Stimulated activated CD8-positive, alpha-beta memory T cell treated with anti-CD3 and anti-CD28 coated beads, Interleukin-7, amount 100 ng/mL, for 24 hours (primary cell): ENCODE data around the gene TARS1.

Experiments used
- DNase-seq: peaks from one replicate; pipeline ENCODE4 v3.0.0-alpha.2; 2020; ENCODE audit warnings: low read depth

TARS1 gene

DNA sequence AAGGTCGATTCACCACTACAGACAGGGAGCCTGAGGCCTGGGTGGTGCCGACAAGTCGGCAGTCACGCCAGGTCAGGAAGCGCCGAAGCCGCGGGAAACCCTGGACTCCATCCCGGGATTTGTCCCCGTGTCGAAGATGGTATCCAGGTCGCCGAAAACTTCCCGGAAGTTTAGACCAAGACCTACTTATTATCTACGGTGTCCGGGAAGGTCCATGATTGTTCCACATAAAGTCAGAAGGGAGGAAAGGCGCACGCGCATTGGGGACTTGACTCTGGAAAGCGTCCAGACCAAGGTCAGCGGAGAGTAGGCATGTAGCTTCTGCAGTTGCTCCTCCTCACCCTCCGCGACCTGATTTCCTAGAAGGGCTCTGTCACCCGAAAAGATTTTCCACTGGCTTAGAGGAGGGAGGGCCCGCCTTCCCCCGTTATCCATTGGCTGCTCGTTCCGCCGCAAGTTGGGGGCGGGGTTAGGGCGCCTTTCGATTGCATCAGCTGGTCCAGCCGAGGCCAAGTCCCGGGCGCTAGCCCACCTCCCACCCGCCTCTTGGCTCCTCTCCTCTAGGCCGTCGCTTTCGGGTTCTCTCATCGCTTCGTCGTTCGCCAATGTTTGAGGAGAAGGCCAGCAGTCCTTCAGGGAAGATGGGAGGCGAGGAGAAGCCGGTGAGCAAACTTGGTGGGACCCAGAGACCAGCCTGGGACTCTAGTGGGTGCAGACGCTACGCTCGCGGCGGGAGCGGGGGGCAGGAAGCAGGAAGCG, at the start of gene TARS1:
Gene TARS1, plus strand, starts transcription at position 484 of the 759 bp plus-strand sequence. Its CDS starts 122 bp downstream, at position 606.
- DNase-seq: peak; percentile 82

DNA sequence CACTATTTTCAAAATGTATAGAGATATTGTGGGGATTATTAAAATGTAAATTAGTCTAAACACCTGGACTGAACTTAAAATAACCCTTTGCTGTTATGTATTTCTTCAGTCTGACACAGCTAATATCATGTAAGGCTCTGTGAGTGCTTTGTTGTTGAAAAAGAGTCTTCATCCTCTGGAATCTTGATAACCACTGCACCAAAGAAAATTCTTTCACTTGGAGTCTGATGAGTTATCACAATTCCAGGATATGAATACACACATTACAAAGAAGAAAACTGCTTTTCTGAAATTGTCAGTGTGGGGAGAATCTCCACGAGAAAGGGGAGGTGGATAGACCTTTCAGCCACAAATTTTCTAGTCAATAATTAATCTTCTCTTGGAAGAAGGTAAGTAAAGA, 42.3 kb upstream of the TARS1 start:
- no peak for DNase-seq

DNA sequence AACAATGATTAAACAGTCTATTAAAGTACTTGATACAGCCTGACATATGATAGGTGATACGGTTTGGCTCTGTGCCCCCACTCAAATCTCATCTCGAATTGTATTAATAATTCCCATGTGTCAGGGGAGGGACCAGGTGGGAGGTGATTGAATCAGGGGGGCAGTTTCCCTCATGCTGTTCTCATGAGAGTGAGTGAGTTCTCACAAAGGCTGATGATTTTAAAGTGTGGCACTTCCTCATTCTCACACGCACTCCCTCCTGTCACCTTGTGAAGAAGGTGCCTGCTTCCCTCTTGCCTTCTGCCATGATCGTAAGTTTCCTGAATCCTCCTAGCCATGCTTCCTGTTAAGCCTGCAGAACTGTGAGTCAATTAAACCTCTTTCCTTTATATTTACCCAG, 40.1 kb upstream of the TARS1 start:
- no peak for DNase-seq

DNA sequence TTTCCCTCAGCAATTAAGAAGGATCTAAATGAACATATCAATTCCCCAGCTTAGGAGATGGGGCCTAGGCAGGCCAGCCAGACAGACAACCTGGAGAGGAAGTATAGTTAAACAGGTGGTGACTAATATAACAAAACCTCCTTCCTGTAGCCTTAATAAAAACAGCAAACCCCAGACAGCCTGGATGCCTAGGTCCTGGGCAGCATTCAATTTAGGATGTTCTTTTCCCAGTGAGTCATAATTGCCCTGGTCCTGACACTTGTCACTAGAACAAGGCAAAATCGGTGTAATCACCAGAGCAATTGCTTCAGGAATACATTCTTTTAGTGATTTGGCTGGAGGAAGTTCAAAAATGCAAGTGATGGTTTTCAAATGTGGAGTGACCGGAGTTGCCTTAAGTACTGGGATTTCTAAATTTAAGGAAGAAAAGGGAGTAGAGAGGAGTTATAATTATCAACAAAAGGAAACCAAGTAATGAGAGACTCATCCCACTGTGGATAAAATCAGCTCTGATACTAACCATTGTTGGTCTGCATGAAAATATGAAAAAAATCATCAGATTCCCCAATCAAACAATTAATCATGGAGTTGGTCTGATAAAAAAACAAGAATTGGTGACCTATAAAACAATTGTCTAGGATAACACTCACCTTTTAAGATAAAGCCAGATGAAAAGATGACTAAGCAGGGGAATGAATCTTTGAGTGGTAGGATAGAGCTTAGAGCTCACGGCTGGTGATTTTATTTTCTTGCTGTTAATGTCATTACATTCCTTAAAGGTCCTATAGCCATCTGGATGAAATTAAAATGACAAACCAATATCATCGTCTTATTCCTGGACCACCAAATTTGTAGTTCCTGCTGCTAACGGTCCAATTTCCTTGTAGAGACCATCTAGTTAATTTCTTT, 39.0 kb upstream of the TARS1 start:
- no peak for DNase-seq

DNA sequence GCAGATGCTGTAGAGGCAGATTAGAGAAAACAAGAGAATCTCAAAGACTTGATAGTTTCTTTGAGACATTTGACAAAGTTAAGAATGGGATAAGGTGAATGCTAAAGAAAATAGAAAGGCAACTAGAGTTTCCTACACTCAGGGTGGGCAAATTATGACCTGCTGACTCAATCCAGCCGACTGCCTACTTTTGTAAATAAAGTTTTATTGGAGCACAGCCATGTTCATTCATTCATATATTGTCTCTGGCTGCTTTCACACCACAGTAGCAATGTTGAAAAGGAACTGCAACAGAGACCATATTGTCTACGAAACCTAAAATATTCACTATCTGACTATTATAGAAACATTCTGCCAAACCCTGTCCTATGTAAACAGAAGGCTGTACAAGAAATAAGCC, 37.6 kb upstream of the TARS1 start:
- DNase-seq: no peak

DNA sequence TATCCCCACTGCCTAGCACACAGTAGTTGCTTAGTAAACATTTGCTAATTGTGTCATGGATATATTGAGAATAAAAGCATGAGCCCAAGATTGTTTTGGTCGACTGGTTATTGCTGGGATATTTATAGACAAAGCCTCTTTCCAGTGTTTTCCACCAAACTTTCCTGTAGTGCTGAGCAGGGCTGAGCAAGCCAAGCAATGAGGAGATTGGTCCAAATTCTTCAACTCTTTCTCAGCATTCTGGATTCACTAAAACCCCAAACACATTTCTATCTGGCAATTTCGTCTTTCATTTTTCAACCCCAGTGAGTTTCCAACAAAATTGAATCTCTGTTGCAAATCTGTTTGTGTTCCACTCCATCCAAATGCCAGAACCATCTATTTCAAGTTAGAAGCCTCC, 31.9 kb upstream of the TARS1 start:
- no peak for DNase-seq

DNA sequence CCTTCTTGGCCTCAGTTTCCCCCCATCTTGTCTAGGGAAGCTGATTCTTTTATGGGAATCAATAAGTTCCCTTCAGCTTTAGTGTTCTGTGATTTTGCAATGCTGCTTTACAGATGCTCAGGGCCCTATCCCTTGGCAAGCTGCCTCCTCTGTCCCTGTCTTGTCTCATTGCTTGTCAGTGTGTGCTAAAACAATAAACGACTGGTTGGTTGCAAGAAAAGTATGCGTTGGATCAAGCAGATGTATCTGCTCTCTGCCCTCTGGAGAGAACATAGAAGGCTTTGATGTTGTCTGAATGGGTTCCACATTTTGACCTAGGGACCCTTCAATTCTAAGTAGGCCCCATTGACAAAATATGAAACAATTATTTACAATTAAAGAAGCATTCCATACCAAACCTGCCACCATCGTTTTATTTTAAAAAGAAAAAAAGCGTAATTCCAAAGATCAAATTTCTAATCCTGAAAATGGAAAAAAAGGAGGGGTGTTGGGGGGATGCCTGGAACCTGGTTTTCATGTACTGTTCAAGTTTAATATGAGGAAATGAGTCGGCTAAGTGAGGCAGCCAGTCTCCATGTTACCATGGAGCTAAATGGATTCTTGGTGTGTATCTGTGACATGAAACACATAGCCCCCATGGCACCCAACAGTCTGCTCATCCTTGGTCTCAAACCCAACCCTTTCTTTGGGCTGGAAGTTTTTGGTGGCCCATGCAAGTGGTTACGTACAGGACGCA, 31.2 kb upstream of the TARS1 start:
- DNase-seq: no peak

DNA sequence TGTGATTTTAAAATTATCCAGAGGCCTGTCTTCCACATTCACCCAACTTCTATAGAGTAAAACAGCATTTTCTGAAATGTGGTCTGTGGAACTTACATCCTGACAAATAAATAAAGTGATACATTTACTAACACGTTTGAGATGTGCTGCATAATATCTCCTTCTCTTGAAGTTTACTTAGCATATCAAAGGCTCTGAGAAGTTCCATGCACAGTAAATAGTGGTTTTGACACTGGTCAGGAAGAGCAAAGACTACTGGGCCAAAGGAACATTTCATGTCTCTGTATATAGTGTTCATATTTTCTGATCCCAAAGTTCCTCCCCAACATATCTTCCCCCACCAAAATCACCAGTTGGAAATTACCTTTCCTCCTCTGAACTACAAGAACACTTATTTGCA, 30.5 kb upstream of the TARS1 start:
- no peak for DNase-seq

DNA sequence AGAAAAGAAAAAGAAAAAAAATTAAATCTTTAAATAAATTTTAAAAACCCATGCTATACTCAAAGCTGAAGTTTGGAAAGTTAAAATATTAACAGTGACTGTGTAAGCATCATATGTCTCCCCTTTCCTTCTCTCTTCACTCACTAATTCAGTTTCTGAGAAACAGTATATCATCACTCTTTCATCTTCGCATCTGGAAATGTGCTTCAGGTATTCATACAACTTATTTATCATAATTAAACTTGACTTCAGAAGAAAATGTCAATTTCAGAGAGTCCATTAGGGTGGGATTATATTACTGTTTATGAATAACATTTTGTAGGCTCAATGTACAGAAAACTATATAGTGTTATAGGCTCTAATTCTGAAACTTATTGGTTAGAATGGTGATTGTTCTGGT, 29.3 kb upstream of the TARS1 start:
- DNase-seq: no peak

DNA sequence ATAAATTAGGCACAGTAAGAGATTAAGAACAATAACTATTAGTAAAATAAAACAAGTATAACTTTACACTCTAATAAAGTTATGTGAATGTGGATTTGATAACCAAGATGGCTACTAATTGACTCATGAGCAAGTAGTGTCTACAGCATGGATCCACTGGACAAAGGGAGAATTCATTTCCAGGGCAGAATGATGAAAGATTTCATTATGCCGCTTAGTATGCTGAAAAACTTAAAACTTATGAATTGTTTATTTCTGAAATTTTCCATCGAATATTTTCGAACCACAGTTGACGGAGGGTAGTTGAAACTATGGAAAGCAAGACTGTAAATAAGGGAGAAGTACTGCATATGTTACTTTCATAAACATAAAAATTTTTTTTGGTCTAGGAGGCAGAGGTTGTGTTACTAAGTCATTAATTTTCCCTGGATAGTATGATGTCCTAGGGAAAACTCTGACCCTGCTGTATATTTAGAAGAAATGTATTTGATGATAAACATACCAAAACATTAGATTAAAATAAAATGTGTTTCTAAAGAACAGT, 24.9 kb upstream of the TARS1 start:
- DNase-seq: no peak

DNA sequence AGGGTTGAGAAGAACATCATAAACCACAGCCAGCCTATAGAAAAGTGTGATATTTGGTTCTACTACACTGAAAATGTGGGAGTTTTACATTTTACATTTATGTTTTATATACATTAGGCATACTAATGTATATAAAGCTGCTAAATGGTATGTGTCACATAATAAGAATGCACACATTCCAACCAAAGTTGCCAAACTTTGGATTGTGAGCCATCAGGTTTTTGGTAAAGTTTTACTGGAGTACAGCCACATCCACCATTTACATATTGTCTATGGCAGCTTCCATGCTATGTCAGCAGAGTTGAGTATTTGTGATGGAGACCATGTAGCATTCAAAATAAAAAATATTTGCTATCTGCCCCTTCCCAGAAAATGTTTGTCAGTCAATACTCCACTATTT, 23.1 kb upstream of the TARS1 start:
- DNase-seq: no peak

DNA sequence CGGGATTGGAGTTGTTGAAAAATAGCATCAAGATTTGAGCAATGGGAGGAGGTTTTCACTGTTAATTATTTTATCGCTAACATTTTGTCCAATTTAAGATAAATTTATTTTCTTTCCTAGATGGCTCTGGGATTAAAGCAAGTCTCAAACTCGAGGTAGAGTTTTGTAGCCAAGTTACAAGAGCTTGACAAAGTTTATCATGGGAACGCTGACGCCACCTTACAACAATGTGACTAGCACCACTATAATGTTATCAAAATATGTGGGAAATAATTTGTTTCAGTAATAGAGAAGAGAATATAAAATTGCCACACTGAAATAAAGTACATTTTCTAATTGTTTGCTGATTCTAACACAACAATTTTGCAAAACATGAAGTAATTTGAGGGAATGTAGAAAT, 19.8 kb upstream of the TARS1 start:
- DNase-seq: no peak

DNA sequence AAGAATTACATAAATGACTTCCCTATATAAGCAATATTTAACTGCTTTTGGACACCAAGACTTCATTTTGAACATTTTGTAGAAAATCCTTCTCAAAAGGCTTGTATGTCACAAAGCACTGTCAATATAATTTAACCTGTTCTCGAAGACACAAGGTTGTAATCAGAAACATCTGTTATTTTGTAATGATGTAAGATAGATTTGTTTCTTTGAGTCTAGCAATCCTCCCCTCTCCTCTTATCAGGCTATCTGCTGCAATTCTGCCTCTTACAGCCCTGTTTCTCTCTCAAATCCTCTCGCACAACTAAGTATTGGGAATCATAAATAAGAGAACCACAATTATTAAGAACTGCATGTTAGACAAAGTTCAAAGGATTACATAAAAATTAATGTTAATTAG, 18.6 kb upstream of the TARS1 start:
- DNase-seq: no peak

DNA sequence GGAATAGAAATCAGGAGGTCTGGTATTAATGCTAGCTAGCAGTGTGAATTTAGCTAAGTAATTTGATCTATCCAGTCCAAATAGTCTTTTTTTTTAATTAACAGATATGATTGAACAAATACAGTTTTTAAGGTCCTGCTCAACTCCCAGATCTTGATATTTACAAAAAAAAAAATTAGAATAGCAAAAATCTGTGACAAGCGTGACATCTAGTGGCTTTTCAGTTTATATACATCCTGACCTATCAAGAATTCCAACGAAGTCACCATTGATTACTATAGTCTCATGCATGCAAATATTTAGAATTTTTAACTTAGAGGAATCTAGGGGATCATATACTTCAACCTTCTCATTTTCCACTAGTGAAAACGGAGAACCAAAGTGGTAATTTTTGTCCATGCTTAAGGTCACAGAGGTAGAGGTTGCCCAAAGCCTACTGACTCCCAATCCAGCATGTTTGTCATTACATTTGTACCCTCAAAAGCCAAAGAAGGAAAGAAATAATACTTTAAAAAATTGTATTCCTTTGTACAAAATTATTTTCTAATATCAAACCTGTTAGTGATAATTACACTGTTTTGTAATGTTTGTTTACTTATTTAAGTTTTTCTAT, 17.6 kb upstream of the TARS1 start:
- DNase-seq: no peak

DNA sequence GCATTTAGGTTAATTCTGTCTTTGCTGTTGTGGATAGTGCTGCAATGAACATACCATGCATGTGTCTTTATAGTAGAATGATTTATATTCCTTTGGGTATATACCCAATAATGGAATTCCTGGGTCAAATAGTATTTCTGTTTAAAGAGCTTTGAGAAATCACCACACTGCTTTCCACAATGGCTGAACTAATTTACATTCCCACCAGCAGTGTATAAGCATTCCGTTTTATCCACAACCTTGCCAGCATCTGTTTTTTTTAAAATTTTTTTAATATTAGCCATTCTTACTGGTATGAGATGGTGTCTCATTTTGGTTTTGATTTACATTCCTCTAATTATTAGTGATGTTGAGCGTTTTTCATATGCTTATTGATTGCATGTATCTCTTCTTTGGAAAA, 15.5 kb upstream of the TARS1 start:
- no peak for DNase-seq

DNA sequence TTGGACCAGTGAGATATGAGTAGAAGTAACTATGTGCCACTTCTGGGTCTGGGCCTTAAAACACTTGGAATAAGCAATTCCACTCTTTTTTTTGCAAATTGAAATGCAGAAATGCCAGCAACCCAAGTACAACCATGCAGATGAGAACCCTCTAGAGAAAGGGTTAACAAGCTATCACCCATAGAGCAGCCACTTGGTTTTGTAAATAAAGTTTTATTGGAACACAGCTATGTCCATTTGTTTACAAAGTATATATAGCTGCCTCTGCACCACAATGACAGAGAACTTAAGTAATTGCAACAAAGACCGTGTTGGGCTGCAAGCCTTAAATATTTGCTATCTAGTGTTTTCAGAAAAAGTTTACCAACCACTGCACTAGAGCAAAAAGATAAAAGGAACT, 9.8 kb upstream of the TARS1 start:
- no peak for DNase-seq

DNA sequence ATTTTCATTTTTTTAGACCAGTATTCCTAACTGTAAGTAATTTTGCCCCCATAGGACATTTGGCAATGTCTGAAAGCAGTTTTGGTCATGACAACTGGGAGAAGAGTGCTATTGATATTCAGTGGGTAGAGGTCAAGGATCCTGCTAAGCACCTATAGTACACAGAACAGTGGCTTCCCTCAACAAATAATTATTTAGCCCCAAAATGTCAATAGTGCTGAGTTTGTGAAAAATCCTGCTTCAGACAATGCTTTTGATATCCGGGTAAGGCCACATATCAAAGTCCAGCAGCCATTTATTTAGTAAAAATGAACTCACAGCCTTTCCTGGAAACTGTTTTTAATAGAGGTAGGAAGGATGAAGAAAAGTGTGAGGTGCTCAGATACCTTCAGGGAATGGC, 8.1 kb upstream of the TARS1 start:
- DNase-seq: no peak

DNA sequence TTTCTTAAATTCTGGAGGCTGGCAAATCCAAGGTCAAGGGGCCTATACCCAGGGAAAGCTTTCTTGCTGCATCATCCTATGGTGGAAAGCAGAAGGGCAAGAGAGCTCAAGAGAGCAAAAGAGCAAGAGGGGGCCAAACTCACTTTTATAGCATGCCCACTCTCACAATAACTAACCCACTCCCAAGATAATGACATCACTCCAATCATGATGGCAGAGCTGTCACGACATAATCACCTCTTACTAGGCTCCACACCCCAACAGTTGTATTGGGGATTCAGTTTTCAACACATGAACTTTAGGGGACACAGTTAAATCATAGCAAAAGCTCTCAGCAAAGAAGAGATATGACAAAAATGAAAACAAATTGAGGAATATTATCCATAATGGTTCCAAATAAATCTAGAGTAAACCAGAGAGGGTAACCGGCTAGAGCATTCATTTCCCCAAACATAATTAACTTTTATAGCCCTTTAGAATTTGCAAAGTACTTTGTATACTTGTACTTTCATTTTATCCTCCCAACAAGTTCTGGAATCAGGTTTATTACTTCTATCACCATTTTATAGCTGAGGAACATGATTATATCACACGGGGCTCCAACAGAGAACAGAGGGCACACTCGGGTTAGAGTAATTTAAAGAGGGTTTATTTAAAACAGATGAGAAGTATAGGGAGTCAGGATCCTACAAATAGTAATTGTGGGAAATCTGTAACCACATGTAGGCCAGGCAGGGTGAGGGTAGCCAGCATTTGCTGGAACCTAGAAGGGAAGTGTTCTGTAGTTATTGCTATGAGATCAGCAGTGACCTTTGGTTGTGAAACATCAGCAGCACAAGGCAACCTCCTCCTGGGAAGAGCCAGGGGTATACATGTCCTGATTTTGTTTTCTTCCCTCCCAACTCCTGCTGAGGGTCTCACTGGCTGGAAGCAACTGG, 7.2 kb upstream of the TARS1 start:
- DNase-seq: no peak

DNA sequence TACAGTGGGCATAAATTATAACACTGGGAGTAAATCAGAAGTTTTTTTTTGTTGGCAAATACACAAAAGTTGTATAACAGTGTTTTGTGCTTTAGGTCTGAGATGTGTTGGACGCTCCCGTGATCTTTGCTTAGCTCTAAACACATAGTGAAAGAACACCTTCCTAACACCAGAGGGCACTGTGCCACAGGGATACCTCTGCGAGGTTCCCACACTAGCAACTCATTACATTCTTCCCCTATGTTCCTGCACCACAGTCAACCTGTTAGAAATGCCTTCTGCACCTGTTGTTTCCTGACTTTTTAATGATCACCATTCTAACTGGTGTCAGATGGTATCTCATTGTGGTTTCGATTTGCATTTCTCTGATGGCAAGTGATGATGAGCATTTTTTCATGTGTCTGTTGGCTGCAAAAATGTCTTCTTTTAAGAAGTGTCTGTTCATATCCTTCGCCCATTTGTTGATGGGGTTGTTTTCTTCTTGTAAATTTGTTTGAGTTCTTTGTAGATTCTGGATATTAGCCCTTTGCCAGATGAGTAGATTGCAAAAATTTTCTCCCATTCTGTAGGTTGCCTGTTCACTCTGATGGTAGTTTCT, 4.8 kb upstream of the TARS1 start:
- peak; percentile 30 for DNase-seq

DNA sequence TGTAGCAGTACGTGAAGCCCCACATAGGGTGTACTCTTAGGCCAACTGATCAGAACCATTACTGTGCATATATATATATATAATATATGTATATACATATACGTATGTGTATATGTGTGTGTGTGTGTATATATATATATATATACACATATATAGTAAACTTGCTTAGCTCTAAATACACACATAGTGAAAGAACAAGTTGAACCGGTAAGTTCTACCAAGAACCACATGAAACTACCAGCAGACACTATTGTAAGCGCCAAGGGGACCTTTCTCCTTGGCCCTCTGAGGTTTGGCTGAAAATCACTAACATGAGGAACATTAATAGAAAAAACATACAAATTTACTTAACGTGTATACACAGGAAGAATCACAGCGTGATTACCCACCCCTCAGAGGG, 1.8 kb upstream of the TARS1 start:
- no peak for DNase-seq
